NCI-H2081 treated with DMSO at 0.1 percent for 48 hours (cell line): Measurements from ENCODE around the gene GABPA.
A peak's percentile ranks its signal among the peaks of the same experiment; 100 is the strongest.
"Not testable (repeated sequence)": the region's sequence is repeated elsewhere in the genome, so short reads cannot be mapped to it uniquely, and the experiment has no call there.

Experiments used
- DNase-seq: peaks from one replicate; lab custom pipeline; 2025; lab: John Stamatoyannopoulos, UW

GABPA gene

DNA sequence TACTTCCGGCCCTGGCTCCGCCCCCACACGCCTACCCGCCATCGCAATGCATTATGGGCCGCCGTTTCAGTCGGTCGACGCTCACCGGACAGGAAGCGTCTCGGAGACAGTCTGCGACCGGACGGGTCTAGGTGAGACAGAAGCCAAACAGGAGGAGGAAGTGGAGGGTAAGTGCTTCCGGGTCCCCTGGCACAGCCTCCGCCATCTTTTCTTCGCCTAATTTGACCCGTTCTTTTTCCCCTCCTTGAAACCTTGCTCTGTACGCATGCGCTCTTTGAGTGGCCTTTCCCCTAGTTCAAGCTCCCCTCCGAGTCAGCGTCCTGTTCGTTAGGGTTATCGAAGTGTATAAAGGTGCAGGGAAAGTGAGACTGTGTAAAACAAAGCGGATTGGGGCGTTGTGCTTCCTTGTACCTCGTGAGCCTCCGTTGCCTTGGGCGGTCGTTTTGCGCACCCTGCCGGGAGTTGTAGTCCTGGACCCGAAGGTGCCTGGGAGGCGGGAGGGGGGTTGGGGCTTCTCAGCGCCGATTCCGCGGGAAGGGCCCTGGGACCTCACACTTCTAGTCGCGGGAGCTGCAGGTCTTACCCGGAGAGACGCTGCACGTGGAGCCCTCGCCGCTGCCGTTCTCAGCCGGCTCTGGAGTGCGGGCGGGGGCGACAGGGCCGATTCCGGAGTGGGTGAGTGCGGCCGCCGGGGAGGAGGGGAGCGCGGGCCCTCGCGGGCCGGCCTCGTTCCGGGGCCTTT, at the start of gene GABPA, which contains the start of gene ATP5PF:
Gene GABPA (plus strand): TSS at position 69 of the 742 bp plus-strand sequence. CDS start 6,627 bp downstream, outside the sequence.
Gene ATP5PF (minus strand): TSS at position 1 of the 742 bp plus-strand sequence. CDS start 5,110 bp downstream, outside the sequence.
- DNase-seq: peak; percentile 75

DNA sequence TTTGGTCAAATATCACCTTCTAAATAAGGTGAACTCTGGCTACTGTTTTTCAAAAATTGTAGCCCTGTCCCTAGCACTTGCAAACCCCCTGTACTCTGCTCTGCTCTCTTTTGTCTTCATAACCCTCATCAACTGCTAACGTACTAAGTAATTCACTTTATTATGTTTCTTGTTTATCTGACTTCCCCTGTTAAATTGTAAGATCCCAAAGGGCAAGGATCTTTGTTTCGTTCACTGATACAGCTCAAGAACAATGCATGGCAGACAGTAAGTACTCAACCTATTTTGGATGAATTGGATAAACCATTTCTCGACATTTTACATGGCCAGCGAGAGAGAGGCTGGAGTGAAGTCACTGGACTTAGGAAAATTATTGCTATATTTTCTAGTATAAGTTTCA, 47.0 kb upstream of the GABPA start:
- DNase-seq: no peak

DNA sequence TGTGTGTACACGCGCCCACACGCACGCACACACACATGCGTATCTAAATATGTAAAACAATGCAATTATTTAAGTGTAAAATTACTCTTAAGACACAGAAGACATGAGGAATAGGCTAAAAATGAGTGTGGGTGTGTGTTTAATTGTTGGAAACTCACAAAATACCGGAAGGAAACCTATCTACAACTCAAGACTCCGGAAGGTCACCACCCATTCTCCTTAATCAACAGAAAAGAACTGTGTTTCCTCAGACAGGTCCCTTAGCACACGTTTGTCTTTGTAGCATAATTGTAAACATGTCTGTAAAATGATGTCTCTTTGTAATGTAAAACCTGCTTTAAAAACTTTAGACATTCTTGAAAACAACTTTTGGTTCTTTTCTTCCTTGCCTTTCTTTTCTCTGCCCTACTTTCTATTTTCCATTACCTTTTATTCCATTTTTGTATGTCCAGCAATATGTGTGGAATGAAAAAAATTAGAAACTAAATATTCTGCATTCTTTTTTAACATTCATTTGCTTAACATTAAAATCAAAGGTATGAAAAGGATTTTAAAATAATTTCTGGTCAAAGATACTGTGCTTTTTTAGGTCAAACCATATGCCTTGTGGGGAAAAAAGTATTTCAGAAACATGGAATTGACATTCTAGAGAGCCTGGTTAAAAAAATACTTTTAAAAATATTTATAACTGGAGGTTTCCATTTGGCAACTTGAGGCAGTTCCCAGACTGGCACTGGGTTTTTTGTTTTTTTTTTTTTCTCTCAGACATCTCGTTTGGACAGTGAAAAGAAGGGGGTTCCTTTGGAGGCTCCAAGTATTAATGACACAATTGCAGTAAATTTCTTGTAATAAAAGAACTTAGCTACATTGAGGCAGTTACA, 46.3 kb upstream of the GABPA start:
- no peak for DNase-seq

DNA sequence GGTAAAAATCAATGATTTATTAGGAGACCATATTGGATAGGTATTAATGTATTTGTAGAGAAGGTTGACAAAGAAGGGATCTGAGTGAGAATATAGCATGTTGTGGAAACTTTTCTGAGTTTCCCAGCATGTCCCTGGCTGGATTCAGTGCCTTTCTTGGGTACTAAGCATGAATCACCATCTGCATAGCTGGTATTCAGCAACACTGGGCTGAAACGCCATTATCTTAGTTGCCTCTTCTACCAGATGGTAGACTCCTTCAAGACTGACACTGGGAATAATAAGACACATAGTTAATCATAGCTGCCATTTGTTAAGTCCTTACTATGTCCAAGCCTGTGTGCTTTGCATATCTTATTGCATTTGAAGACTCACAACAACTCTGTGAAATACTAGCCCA, 45.5 kb upstream of the GABPA start:
- no peak for DNase-seq

DNA sequence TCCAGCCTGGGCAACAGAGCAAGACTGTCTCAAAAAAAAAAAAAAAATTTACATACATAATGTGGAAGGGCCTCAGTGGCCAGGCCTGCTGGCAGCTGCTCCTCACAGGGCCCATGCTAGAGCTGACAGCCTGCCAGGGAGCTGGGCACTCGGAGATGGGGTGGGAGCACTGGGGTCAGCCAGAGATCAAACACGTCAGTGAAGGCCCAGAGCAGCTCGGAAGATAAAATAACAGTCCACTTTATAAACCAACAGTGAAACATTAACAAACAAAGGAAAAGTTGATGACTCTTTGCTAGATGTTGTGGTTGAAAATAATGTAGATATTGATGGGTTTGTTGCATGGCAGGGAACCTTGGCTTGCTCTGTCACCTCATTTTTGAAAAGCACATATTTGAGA, 42.8 kb upstream of the GABPA start:
- no peak for DNase-seq

DNA sequence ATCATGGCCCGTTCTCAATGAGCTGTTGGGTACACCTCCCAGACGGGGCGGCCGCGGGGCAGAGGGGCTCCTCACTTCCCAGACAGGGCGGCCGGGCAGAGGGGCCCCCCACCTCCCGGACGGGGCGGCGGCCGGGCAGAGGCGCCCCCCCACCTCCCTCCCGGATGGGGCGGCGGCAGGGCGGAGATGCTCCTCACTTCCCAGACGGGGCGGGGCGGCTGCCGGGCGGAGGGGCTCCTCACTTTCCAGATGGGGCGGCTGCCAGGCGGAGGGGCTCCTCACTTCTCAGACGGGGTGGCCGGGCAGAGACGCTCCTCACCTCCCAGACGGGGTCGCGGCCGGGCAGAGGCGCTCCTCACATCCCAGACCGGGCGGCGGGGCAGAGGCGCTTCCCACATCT, 39.3 kb upstream of the GABPA start:
- DNase-seq: not testable (repeated sequence)

DNA sequence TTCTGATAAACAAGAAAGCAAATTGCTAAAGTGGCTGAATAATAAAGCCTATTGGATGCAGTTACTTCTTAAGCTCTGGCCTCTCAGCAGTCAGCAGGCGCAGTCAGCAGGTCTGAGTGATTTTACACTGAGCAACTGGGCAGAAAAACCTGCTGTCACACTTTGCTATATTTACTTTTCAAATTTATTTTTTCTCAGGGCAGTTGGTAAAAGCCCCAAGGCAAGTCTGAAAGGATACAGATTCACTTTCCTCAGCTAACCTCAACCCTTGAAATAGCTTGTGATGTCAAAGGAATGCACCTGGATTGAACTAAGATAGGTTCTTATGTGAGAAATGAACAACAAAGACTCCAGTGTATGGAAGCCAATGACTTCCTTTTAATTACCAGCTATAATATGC, 34.0 kb upstream of the GABPA start:
- DNase-seq: no peak

DNA sequence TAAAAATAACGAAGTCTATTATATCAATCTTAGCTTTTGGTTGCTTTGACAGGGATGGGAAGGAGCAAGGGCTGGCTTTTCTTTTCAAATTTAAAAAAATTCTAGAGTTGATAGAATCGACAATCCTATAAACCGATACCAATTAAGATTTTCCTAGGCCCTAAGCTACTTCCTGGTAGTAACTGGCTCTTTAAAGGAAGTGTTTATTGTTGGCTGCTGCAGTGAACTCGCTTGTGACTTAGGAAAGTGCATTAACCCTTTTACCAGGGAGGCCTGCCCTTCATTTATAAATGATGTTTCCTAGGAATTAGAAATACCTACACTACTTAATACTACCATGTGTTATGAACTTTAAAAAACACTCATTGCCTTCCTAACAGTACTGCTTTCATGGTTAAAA, 33.2 kb upstream of the GABPA start:
- no peak for DNase-seq

DNA sequence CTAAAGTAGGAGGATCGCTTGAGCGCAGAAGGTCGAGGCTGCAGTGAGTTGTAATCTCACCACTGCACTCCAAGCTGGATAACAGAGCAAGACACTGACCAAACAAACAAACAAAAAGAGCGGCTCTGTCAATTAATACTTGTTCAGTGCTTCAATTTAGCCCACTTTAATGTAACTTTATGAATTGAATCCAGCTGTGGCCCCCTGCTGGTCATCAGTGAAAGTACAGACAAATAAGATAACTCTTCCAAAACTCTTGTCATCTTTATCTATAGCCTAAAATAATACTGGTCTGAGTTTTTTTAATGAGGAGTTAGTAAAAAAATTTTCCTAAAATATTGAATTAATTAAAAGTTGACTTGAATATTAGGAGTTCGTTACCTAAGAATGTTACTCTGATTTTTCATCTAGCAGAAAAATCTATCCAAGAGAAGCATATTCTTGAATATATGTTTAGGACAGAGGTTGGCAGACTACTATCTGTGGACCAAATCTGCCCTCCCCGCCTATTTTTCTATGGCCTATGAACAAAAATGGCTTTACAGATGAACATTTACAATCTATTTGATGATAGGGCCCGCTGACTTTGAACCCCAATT, 26.2 kb upstream of the GABPA start:
- DNase-seq: no peak

DNA sequence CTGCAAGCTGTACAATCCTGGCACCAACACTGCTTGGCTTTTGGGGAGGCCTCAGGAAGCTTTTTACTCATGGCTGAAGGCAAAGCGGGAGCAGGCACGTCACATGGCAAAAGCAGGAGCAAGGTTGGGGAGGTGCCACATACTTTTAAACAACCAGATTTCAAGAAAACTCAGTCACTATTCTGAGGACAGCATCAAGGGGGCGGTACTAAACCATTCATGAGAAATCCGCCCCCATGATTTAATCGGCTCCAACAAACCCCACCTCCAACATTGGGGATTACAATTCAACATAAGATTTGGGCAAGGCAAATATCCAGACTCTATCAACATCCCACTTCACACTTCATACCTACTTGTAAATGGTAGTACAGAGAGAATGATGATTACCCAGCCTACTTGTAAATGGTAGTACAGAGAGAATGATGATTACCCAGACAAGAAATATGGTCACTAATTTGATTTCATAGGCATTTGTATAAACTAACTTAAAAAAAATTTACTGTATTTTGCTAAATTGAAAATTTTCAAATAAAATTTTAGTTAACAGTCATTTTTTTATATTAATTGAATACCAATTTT, 25.0 kb upstream of the GABPA start:
- DNase-seq: no peak

DNA sequence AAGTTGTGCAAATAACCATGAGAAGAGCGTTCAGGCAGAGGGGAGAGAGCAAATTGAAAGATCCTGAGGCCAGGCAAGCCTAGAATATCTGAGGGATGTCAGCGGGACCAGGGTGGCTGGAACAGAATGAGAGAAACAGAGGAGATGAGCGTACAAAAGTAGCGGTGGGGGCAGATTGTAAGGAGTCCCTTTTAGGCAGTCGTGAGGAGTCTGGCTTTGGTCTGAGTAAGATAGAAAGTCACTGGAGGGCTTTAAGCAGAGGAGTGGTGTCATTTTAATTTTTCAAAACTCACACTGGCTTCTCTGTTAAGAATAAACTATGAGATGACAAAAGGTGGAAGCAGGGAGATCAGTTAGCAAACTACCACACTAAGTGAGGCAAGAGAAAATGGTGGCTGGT, 24.2 kb upstream of the GABPA start:
- no peak for DNase-seq

DNA sequence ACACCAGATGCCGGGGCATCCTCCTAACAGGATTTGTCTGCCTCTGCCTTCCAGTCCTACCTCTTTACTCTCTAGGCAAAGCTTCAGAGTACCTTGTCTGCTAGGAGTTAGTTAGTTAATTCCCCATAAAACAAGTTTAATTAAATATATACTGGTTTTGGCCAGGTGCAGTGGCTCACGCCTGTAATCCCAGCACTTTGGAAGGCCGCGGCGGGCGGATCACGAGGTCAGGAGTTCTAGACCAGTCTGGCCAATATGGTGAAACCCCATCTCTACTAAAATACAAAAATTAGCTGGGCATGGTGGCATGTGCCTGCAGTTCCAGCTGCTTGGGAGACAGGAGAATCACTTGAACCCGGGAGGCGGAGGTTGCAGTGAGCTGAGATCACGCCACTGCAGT, 20.7 kb upstream of the GABPA start:
- not testable (repeated sequence) for DNase-seq

DNA sequence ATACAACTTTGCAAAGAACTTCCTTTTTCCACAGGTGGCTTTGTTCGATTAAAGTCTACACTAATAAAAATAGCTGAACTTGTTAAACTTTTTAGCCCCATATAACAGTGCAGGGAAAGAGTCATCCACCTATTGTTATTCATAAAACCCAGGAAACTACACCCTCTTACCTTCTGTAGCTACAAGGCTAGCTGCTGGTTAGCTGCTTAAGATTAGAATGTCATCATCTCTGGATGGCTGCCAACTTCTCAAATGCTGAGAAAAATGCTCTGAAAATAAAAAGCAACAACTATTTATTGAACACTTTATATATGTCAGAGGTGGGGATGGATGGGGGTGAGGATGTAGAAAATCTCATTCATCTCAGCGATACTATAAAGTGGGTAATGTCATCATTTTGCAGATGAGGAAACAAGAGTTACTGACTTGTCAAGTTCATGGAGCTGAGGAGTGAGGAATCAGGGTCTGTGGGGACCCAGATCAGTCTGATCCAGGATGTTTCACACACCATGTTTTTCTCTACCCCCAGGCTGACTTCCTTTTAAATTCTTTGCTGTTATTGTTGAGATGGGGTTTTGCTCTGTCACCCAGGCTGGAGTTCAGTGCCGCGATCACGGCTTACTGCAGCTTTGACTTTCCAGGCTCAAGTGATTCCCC, 17.2 kb upstream of the GABPA start:
- DNase-seq: no peak

DNA sequence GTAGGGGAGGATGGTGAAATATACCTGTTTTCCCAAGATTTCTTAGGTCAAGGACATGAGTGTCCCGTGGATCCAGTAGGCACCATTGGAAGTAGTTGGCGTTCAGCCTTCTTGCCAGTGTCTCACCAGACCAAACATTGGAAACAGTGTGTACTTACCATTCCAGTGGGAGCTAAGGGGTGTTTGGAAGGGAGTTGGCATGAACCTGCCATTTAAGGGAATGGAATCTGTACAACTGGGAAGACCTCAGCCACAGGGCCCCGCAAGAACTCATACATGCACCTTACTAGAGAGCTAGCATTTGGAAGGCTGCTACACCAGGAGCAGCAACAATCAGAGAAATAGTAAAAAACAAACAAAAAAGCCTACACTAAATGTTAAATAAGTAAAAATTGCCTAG, 12.8 kb upstream of the GABPA start:
- no peak for DNase-seq

DNA sequence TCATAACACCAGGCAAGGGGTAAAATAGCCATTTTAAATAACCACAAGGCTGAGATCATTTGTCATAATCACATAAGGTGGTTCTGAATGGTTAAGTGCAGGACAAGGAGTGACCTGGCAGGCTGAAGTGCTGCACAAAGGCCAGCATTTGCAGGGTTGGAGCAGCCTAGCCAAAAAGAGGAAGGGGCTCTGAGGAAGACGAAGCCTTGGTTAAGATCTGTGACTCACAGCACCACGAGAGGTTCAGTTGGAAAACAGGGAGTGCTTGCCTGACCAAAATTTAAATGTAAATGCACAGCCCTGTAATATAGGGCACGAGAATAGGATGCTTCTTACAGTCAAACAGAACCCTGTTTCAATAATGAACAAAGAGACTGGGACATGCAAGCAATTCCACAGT, 12.1 kb upstream of the GABPA start:
- DNase-seq: no peak

DNA sequence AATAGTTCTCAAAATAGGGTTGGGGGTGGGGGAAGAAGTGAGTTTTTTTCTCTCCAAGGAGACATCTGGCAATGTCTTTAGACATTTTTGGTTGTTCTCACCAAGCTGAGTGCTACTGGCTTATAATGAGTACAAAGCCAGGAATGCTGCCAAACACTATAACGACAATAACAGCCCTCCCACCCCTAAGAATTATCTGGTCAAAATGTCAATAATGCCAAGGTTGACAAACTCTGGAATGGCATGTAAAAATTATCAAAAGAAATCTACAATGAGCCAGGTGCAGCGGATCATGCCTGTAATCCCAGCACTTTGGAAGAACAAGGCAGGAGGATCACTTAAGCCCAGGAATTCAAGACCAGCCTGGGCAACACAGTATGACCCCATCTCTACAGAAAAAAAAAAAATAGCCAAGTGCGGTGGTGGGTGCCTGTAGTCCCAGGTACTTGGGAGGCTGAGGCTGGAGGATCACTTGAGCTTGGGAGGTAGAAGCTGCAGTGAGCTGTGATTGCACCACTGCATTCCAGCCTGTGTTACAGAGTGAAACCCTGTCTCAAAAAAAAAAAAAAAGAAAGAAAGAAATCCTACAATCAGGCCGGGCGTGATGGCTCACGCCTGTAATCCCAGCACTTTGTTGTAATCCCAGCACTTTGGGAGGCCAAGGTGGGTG, 2.5 kb upstream of the GABPA start:
- DNase-seq: no peak

DNA sequence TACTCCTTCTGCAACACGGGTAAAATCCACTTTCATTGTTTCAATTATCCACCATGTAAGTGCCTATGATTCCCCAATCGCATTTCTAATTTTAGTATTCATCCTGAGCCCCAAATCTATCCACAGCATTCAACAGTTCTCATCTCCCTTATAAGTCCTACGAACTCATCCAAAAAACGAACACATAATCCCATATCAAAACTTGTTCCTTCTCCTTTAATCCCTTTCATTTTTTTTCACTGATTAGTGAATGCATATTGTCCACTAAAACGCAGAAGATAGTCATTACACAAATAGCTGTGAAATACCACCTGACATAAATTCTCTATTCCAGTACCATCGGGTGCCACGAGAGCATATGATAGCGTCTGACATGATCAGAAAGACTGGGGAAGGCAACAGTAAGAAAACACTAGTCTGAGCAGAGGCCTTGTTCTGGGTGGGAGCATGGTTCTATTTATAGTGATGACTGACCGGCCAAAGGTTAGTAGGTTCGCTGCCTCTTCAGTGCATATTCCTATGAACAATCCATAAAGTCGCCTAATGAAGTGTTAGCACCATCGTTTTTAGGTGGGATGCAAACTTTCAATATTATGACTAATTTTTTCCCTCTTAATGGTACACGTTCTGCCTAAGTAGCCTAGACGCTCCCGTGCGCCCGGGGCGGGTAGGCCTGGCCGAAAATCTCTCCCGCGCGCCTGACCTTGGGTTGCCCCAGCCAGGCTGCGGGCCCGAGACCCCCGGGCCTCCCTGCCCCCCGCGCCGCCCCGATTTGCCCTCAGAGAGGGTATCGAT, 716 bp upstream of the GABPA start:
- no peak for DNase-seq

DNA sequence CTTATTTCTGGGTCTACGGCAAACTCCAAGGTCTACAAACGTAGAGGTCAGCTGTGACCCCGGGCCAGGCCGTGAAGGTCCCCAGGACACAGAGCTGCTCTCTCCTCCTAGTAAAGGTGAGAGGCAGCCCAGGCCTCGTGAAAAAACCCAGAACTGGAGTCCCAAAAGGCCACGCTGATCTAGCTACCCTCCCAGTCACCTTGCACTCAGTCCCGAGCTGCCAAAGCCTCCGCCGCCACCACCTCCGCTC, 193 bp upstream of the GABPA start:
- DNase-seq: no peak

DNA sequence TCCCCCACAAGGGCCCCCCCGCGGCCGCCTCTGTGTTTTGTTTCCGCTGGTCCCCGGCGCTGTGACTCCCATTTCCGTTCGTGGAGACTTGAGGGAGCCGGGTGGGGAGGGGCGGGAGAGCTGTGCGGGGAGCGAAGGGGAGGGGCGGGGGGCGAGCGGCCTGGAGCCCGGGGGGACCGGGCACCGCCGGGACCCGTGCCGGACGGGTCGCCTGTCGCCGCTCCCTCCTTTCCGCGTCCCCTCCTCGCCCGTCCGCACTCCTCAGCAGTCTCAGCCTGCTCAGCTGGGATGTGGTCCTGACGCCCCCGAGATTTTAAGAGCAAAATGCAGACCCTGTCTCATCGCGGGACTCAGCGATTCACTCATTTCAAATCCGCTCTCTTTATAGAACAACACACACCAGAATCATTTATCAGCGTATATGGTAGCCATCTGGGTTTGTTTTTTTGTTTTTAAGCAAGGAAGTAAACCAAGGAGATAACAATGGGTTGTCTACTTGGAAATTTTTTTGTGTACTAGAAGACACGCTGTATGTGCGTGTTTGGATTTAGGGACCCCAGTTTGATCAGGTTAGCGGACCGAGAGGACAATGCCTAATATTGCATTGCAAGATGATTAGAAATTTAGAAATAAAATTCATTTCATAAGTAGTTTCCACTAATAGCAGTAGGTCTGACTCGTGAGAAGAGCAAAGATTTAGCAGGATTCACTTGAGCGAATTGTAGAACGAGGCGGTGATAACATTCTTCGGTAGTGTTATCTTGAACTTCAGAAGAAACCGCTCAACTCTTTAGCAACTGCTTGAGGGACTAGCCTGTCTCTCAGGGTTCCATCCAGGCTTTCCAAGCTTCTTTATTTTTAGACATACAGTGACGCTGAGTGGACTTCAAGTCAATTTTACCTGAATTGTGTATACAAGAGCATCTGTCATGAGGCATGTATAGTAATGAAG, 1.1 kb downstream of the GABPA start:
- DNase-seq: peak; percentile 3

DNA sequence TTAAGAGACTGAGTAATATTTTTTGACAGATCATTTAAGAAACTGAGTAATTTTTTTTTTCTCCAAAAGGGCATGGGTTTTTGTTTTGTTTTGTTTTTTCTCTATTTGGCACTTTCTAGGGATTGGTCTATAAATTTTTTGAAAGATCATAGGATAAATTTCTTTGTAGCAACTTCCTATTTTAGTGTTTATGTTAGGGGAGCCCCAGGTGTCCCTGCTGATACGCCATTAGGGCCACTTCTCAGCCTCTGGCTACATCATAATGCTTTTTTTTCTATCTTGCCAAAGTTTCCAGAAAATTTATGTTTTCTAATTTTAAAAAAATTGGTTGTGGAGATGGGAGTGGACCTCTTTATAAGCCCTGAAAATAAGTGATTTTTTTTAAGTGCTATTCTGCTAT, 2.6 kb downstream of the GABPA start:
- no peak for DNase-seq
